Endothelial cell of umbilical vein (primary cell): Measurements from ENCODE around the gene ANTXRL.

ENCODE experiments used
- CTCF ChIP-seq, 2 donors: IDR thresholded peaks; 1 replicate in 1 of 2; 2 replicates in 1 of 2; pipeline ENCODE4 v1.5.1; 2011; ENCODE audit warnings: low read length in 2 of 2, mild to moderate bottlenecking in 2 of 2, moderate library complexity in 2 of 2, control low read depth in 1 of 2, inconsistent platforms in 1 of 2, low read depth in 1 of 2; ENCODE audit not compliant: insufficient read depth in 1 of 2; ENCODE audit errors: extremely low read depth in 1 of 2
- EZH2 ChIP-seq: IDR thresholded peaks from 2 replicates; pipeline ENCODE4 v1.6.1; 2012; ENCODE audit warnings: borderline replicate concordance, low read depth, mild to moderate bottlenecking, moderate library complexity, low read length, inconsistent platforms; ENCODE audit not compliant: severe bottlenecking
- GATA2 ChIP-seq: IDR thresholded peaks from 2 replicates; pipeline ENCODE4 v1.7.0; 2011; ENCODE audit warnings: low read depth, mild to moderate bottlenecking, moderate library complexity, mixed read lengths, low read length; ENCODE audit not compliant: insufficient read length, insufficient read depth
- JUN ChIP-seq: IDR thresholded peaks from 2 replicates; pipeline ENCODE4 v1.6.1; 2011; ENCODE audit warnings: borderline replicate concordance, low read depth; ENCODE audit not compliant: insufficient read length, insufficient read depth
- MAX ChIP-seq: IDR thresholded peaks from 2 replicates; pipeline ENCODE4 v1.6.1; 2011; ENCODE audit not compliant: insufficient read depth, insufficient read length
- MYC ChIP-seq: IDR thresholded peaks from one replicate; pipeline ENCODE4 v1.6.1; 2011; ENCODE audit warnings: mild to moderate bottlenecking, low read depth, low read length
- POLR2A ChIP-seq: IDR thresholded peaks from 2 replicates; pipeline ENCODE4 v1.6.1; 2012; ENCODE audit warnings: low read depth, mild to moderate bottlenecking, control low read depth, low read length
- POLR2AphosphoS5 ChIP-seq: IDR thresholded peaks from 2 replicates; pipeline ENCODE4 v1.6.1; 2012; ENCODE audit warnings: low read depth, mild to moderate bottlenecking, control low read depth, low read length, moderate library complexity; ENCODE audit not compliant: insufficient read depth

- TF ChIP-seq CTCF (IDR thresholded peaks at IDR 0.05; ENCODE audit: extremely low read depth in 1 of 2, insufficient read depth in 1 of 2, low read depth in 1 of 2, low read length in 2 of 2), result no peak
- no peak for TF ChIP-seq EZH2
- TF ChIP-seq MAX, result no peak
- TF ChIP-seq GATA2, result no peak
- TF ChIP-seq JUN, result no peak
- no peak for TF ChIP-seq POLR2AphosphoS5
- TF ChIP-seq MYC, result no peak
- TF ChIP-seq POLR2A, result no peak
Observed at GRCh38 chr10:46304062-46304461, 17.3 kb downstream of the ANTXRL start.
